Osteoblast (primary cell): Measurements from ENCODE around the gene SLC22A16. TPM values are rescaled to one million over a fixed set of nuclear protein-coding genes. Genes with fewer than 3 reads are reported as not detected.

Source experiments
- DNase-seq: peaks from one replicate; pipeline ENCODE4 v3.0.0; 2011; ENCODE audit warnings: low spot score, mixed read lengths; ENCODE audit not compliant: insufficient read length; ENCODE audit errors: missing footprints
- H2AFZ ChIP-seq: 2 replicates; pipeline ENCODE4 v1.6.0; 2011; ENCODE audit warnings: mild to moderate bottlenecking, low read length
- H3K27ac ChIP-seq: 2 replicates; pipeline ENCODE4 v1.5.1; 2011; ENCODE audit warnings: mild to moderate bottlenecking, low read depth, low read length, moderate library complexity
- H3K27me3 ChIP-seq: 2 replicates; pipeline ENCODE4 v1.6.0; 2012; ENCODE audit warnings: mild to moderate bottlenecking, control low read depth, inconsistent platforms, low read length, moderate library complexity; ENCODE audit not compliant: insufficient read depth
- H3K36me3 ChIP-seq: 2 replicates; pipeline ENCODE4 v1.5.1; 2011; ENCODE audit warnings: mild to moderate bottlenecking, low read length, control low read depth, moderate library complexity; ENCODE audit not compliant: insufficient read depth
- H3K4me1 ChIP-seq: 2 replicates; pipeline ENCODE4 v1.5.1; 2011; ENCODE audit warnings: mild to moderate bottlenecking, low read length, control low read depth, moderate library complexity; ENCODE audit not compliant: insufficient read depth
- H3K4me2 ChIP-seq: 2 replicates; pipeline ENCODE4 v1.6.0; 2011; ENCODE audit warnings: mild to moderate bottlenecking, low read length; ENCODE audit not compliant: insufficient read depth
- H3K4me3 ChIP-seq: fragments of 200-600 bp; sonication (generic); 3 replicates; pipeline ENCODE4 v1.5.1; 2012; ENCODE audit warnings: mild to moderate bottlenecking, low read length, inconsistent platforms; ENCODE audit not compliant: insufficient read depth
- H3K79me2 ChIP-seq: 2 replicates; pipeline ENCODE4 v1.6.0; 2012; ENCODE audit warnings: mild to moderate bottlenecking, low read length, control low read depth, inconsistent platforms; ENCODE audit not compliant: insufficient read depth
- H3K9me3 ChIP-seq: 2 replicates; pipeline ENCODE4 v1.5.1; 2011; ENCODE audit warnings: low read depth, low read length, control low read depth
- H4K20me1 ChIP-seq: 2 replicates; pipeline ENCODE4 v1.6.0; 2012; ENCODE audit warnings: mild to moderate bottlenecking, low read length, control low read depth; ENCODE audit not compliant: insufficient read depth
- total RNA-seq: library from RNA; depleted of rRNA; stranded (reverse); fragments of >200 nt; gene quantifications from 2 replicates; pipeline ENCODE4 v1.2.3, GENCODE V29; 2012
- TF ChIP-seq, protein P1 (sequence below): IDR thresholded peaks from 2 replicates; pipeline ENCODE4 v1.5.1; 2011; ENCODE audit warnings: mild to moderate bottlenecking, low read depth, low read length, moderate library complexity; ENCODE audit errors: extremely low read depth

Gene SLC22A16
- total RNA-seq, 1 donor, result 0.36 TPM

DNA sequence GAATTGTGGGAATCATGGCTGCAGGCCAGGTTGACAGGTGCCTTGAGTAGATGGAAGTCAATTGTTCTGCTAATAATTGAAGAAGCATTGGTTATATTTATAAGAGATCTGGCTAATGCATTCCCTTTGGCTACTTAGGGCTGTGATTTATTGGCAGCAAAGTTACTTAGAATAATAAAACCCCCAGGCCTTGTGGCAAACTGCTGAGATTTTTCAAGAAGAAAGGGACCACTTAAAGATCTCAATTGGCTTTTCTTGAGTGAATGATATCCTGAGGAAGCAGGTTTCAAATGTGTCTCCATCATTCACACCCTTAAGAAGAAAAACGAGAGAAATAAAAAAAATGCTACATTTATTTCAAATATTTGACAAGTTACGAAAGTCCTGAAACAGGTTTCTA, 88.4 kb downstream of the SLC22A16 start:
- Histone ChIP-seq H3K27me3 (peaks cover 5% of the 10 kb centered on the region), H3K79me2 (no peaks in the 10 kb centered on the region), H3K4me2 (no peak overlapping the region), H3K36me3 (no peaks in the 10 kb centered on the region), H2AFZ (no peak overlapping the region), H3K27ac (no peak overlapping the region), H3K9me3 (no peaks in the 10 kb centered on the region), H3K4me1 (no peaks in the 10 kb centered on the region), H3K4me3 (no peak overlapping the region), H4K20me1 (no peaks in the 10 kb centered on the region)
- no peak for DNase-seq
- TF ChIP-seq, protein P1, sequence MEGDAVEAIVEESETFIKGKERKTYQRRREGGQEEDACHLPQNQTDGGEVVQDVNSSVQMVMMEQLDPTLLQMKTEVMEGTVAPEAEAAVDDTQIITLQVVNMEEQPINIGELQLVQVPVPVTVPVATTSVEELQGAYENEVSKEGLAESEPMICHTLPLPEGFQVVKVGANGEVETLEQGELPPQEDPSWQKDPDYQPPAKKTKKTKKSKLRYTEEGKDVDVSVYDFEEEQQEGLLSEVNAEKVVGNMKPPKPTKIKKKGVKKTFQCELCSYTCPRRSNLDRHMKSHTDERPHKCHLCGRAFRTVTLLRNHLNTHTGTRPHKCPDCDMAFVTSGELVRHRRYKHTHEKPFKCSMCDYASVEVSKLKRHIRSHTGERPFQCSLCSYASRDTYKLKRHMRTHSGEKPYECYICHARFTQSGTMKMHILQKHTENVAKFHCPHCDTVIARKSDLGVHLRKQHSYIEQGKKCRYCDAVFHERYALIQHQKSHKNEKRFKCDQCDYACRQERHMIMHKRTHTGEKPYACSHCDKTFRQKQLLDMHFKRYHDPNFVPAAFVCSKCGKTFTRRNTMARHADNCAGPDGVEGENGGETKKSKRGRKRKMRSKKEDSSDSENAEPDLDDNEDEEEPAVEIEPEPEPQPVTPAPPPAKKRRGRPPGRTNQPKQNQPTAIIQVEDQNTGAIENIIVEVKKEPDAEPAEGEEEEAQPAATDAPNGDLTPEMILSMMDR, result no peak

DNA sequence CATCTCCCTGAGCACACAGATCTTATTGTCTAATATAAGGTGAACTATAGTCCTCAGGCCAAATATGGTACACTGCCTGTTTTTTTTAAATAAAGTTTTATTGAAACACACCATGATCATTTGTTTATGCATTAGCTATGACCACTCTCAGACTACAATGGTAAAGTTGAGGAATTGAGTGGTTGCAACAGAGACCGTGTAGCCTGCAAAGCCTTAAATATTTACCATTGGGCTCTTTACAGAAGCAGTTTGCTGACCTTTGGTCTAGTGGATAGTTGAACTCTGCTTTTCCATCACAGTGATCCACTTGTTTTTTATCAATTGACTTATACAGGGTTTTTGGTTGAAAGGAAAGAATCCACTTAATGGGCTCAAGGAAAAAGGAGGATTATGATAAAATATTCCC, 91.0 kb downstream of the SLC22A16 start:
- Histone ChIP-seq H3K36me3 (no peaks in the 10 kb centered on the region), H3K9me3 (no peaks in the 10 kb centered on the region), H2AFZ (no peak overlapping the region), H3K4me1 (no peaks in the 10 kb centered on the region), H3K27ac (no peak overlapping the region), H3K27me3 (peaks cover 3% of the 10 kb centered on the region), H4K20me1 (no peaks in the 10 kb centered on the region), H3K79me2 (no peaks in the 10 kb centered on the region), H3K4me2 (no peak overlapping the region), H3K4me3 (no peak overlapping the region)
- no peak for DNase-seq
- TF ChIP-seq, protein P1, result no peak

DNA sequence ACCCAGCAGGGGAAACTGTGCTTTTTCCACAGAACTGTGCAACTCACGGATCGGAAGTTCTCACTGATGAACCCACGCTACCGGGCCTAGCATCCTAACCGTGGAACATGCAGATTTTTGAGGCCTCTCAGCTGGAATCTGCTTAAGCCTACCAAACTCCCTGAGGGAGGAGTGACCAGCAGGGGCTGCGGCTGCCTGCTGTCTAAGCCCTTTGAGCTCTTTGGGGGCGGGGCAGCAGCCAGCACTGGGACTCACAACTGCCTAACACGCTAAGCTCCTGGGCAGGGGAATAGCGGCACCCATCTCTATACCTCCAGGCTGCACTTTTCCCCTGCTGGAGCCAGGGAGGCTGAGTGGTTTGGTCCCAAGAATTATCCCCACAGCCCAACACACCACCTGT, 97.9 kb downstream of the SLC22A16 start:
- DNase-seq, result no peak
- Histone ChIP-seq H2AFZ (no peak overlapping the region), H3K27ac (no peak overlapping the region), H3K4me1 (no peaks in the 10 kb centered on the region), H3K9me3 (no peaks in the 10 kb centered on the region), H3K4me2 (no peak overlapping the region), H3K4me3 (no peak overlapping the region), H4K20me1 (no peaks in the 10 kb centered on the region), H3K36me3 (no peaks in the 10 kb centered on the region), H3K27me3 (peaks cover 3% of the 10 kb centered on the region), H3K79me2 (no peaks in the 10 kb centered on the region)
- TF ChIP-seq, protein P1, result no peak

Other genes with a start within 250 kb of the SLC22A16 start
- 0.29 and 0.36 TPM in 2 replicates for gene METTL24, start 118.3 kb downstream of the SLC22A16 start, total RNA-seq
- gene DDO, start 61.0 kb downstream of the SLC22A16 start, total RNA-seq, result 3.6 and 5.9 TPM in 2 replicates